Gastroesophageal sphincter (tissue), 4 donors: ENCODE data around the gene ELOVL6. TPM values are rescaled to one million over a fixed set of nuclear protein-coding genes. Genes with fewer than 3 reads are reported as not detected.

Experiments
- ATAC-seq: fragments of 150-250 bp; one replicate; pipeline ENCODE4 v1.9.1; 2016; ENCODE audit warnings: mild to moderate bottlenecking, moderate library complexity
- H3K27ac ChIP-seq, 4 donors: fragments of 200-600 bp; sonication (generic) in 3 of 4; 1 replicate in 3 of 4; 2 replicates in 1 of 4; pipeline ENCODE4 v1.5.1; 2016 to 2019
- H3K27me3 ChIP-seq: fragments of 200-600 bp; sonication (generic); one replicate; pipeline ENCODE4 v1.5.1; 2019
- H3K36me3 ChIP-seq, 2 donors: fragments of 200-600 bp; sonication (generic); one replicate each; pipeline ENCODE4 v1.5.1; 2019; ENCODE audit warnings: control low read depth in 1 of 2
- H3K4me1 ChIP-seq, 3 donors: fragments of 200-600 bp; sonication (generic); 1 replicate in 2 of 3; 2 replicates in 1 of 3; pipeline ENCODE4 v1.5.1; 2016 to 2019; ENCODE audit warnings: control low read depth in 2 of 3
- H3K4me3 ChIP-seq, 2 donors: fragments of 200-600 bp; sonication (generic); one replicate each; pipeline ENCODE4 v1.5.1; 2019; ENCODE audit warnings: mild to moderate bottlenecking in 1 of 2, moderate library complexity in 1 of 2
- H3K9me3 ChIP-seq, 3 donors: fragments of 200-600 bp; sonication (generic); one replicate each; pipeline ENCODE4 v1.5.1; 2017 to 2019; ENCODE audit warnings: control low read depth in 2 of 3
- CTCF ChIP-seq, 4 experiments: fragments of 200-600 bp in 2 of 4; fragments of 450-650 bp in 2 of 4; sonication (generic) in 1 of 4; IDR thresholded peaks; one replicate each; pipeline ENCODE4 v1.5.1; 2017 to 2019; ENCODE audit warnings: antibody characterized with exemption in 4 of 4, mild to moderate bottlenecking in 2 of 4, moderate library complexity in 2 of 4
- EP300 ChIP-seq: sonication (generic); formaldehyde crosslinking; IDR thresholded peaks from one replicate; pipeline ENCODE4 v1.6.1; 2017; ENCODE audit warnings: antibody characterized with exemption, mild to moderate bottlenecking
- POLR2A ChIP-seq, 2 donors: fragments of 450-650 bp; IDR thresholded peaks; one replicate each; pipeline ENCODE4 v1.6.1; 2017; ENCODE audit warnings: antibody characterized with exemption in 2 of 2, mild to moderate bottlenecking in 2 of 2, moderate library complexity in 1 of 2
- POLR2AphosphoS5 ChIP-seq: sonication (generic); formaldehyde crosslinking; IDR thresholded peaks from one replicate; pipeline ENCODE4 v1.6.1; 2017; ENCODE audit warnings: antibody characterized with exemption
- WGBS, 2 donors: methylation state at CpG; one replicate each; pipeline ENCODE4 v1.1.5; 2018; ENCODE audit warnings: low coverage in 1 of 2; 5-methylcytosine and 5-hydroxymethylcytosine counted together
- total RNA-seq, 4 donors: library from RNA; depleted of rRNA; stranded (reverse); fragments of >200 nt; gene quantifications; one replicate each; pipeline ENCODE4 v1.1.0, GENCODE V29; 2016

The ELOVL6 gene
- total RNA-seq, 4 donors from 2014 or later: 2.7 to 6.0 (median 3.5) TPM

GRCh38 chr4:110132816-110133719 lies 65.3 kb downstream of the ELOVL6 start:
- ATAC-seq: no peak
- TF ChIP-seq POLR2A (IDR thresholded peaks at IDR 0.05) (no peak), CTCF (IDR thresholded peaks at IDR 0.05) (no peak), EP300 (no peak), POLR2AphosphoS5 (no peak)
- no peak overlapping the region for H3K4me3 ChIP-seq
- H3K27ac ChIP-seq: no peak overlapping the region
- H3K36me3 ChIP-seq: no peaks in the 10 kb centered on the region
- H3K4me1 ChIP-seq: no peaks in the 10 kb centered on the region
- no peaks in the 10 kb centered on the region for H3K9me3 ChIP-seq
- no peaks in the 10 kb centered on the region for H3K27me3 ChIP-seq
- 87 to 98% methylated on average over 5 of the region's 6 CpGs for WGBS, 2 donors

GRCh38 chr4:110131916-110132315 lies 66.5 kb downstream of the ELOVL6 start:
- Histone ChIP-seq H3K4me1 (no peaks in the 10 kb centered on the region), H3K9me3 (no peaks in the 10 kb centered on the region), H3K27ac (no peak overlapping the region), H3K27me3 (no peaks in the 10 kb centered on the region), H3K4me3 (no peak overlapping the region), H3K36me3 (no peaks in the 10 kb centered on the region)
- no peak for TF ChIP-seq CTCF (IDR thresholded peaks at IDR 0.05)
- TF ChIP-seq EP300: no peak
- TF ChIP-seq POLR2A (IDR thresholded peaks at IDR 0.05): no peak
- TF ChIP-seq POLR2AphosphoS5: no peak
- ATAC-seq: no peak
- 83 to 97% methylated on average over 3 of the region's 3 CpGs for WGBS, 2 donors

GRCh38 chr4:110130576-110131358 lies 67.6 kb downstream of the ELOVL6 start:
- TF ChIP-seq POLR2A (IDR thresholded peaks at IDR 0.05) (no peak), CTCF (IDR thresholded peaks at IDR 0.05) (no peak), EP300 (no peak), POLR2AphosphoS5 (no peak)
- no peaks in the 10 kb centered on the region for H3K4me1 ChIP-seq
- no peak for ATAC-seq
- H3K27ac ChIP-seq: no peak overlapping the region
- no peaks in the 10 kb centered on the region for H3K36me3 ChIP-seq
- WGBS, 2 donors: 72 to 80% methylated on average over 4 of the region's 4 CpGs
- no peaks in the 10 kb centered on the region for H3K9me3 ChIP-seq
- H3K4me3 ChIP-seq: no peak overlapping the region
- H3K27me3 ChIP-seq: no peaks in the 10 kb centered on the region

GRCh38 chr4:110129544-110129943 lies 68.9 kb downstream of the ELOVL6 start:
- WGBS, 2 donors: 78 to 85% methylated on average over 3 of the region's 3 CpGs
- no peak for ATAC-seq
- Histone ChIP-seq H3K4me1 (no peaks in the 10 kb centered on the region), H3K4me3 (no peak overlapping the region), H3K36me3 (no peaks in the 10 kb centered on the region), H3K27me3 (no peaks in the 10 kb centered on the region), H3K27ac (no peak overlapping the region), H3K9me3 (no peaks in the 10 kb centered on the region)
- TF ChIP-seq POLR2A (IDR thresholded peaks at IDR 0.05): no peak
- TF ChIP-seq POLR2AphosphoS5: no peak
- TF ChIP-seq EP300: no peak
- TF ChIP-seq CTCF (IDR thresholded peaks at IDR 0.05): no peak
